ENCODE results near the gene NUP85.
"Not testable (repeated sequence)": the region's sequence is repeated elsewhere in the genome, so short reads cannot be mapped to it uniquely, and the experiment has no call there.

The NUP85 gene

DNA sequence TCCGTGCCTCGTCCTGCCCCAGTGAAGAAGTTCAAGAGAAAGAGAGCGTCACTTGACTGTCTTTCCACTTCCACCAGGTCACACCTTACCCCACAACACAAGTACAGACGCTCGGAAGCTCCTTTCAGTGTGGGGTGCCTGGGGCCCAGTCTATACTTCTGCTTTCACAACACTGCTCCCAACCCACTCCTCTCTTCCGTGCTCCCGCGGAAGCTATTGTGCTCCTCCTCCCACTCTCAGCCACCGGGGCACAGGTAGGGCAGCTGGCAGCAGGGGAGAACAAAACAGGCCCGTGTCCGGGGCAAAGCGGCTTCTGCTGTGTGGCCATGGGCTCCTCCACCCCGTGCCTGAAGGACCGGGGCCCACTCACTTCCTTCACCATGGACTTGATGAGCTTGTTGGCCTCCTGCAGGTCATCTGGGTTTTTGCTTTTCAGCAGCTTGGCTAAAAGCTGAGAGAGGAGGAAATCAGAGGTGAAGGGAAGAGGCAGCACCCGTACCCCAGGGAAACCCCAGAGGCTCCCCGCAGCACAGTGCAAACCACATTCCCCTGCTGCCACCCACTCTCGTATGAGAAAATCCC lies 37.1 kb downstream of the NUP85 start:
- peak in 1 of 2 experiments; percentile 32 for DNase-seq

DNA sequence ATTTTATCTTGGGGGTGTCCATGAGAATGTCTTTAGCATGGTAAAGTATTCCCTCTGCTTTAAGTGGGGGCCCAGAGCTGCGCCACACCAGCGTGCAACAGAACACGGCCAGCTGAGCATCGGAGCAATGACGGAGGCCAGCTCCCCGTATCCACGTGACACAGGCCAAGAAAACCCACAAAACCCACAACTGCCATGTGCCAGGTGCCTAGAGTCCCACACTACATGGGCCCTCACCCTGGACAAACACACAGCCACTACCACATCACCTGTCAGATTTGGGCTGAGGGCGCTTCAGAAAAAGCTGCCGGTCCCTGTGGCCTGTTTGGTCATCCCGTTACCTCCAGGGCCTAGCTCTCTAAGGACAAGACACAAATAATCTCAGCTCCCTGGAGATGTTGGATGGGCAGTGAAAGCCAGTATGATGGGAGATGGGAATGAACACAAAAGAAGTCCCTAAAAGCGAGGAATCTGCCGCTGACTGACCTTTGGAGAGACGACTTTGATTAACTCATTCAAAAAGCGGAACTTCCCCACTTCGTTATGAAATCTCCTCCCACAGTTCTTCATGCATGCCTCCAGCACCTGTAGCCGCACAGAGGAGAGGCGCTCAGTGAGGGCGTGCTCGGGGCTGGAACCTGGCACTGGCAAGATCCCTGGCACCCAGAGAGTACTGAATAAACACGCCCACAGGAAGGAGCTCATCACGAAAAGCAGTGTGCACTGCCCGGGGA lies 38.8 kb downstream of the NUP85 start:
- peak in 1 of 2 experiments; percentile 10 for DNase-seq

GRCh38 chr17:75245011-75245410 lies 39.5 kb downstream of the NUP85 start:
- no peak for DNase-seq

- no peak for DNase-seq
Measured at GRCh38 chr17:75246404-75246803, 40.9 kb downstream of the NUP85 start.

DNA sequence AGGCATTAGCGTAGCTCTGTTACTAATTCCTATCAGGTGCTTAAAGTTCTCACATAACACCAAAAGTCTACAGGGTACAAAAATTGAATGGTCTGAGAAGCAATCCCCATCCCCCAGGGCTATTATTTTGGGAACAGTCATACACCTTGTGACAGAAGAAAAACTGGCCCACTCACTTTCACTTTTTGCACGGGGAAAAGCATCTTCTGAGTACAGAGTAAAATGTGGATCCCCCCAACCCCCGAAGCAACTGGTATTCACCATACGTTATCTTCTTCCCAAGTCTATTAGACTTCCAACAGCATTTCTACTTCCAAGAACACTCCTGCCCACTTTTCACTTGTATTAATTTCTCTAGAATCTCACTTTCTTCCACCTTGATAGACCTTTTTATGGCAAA lies 44.1 kb downstream of the NUP85 start:
- peak in 1 of 2 experiments; percentile 20 for DNase-seq

DNA sequence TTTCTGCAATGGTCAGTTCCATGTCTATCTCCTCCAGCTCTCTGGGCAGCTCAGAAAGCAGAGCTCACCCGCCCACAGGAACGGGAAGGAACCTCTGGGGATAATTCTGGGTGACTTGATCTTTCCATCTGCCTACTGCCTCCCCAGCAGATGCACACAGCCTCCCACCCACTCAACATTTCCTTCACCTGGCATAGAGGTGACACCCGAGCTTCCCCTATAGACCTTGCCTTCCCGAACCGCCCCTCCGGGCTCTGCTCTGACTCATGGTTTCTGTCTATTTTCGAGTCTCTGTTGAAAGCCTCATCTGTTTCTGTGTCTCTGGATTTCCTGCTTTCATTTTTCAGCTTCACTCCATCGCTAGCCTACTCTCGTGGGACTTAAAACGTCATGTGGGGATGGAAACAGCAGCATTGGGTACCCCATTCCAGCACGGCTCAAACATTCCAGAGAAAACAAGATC lies 44.6 kb downstream of the NUP85 start:
- DNase-seq, result peak; percentile 69 to 94

- DNase-seq, result no peak
Measured at GRCh38 chr17:75252039-75252816, 46.7 kb downstream of the NUP85 start.

DNA sequence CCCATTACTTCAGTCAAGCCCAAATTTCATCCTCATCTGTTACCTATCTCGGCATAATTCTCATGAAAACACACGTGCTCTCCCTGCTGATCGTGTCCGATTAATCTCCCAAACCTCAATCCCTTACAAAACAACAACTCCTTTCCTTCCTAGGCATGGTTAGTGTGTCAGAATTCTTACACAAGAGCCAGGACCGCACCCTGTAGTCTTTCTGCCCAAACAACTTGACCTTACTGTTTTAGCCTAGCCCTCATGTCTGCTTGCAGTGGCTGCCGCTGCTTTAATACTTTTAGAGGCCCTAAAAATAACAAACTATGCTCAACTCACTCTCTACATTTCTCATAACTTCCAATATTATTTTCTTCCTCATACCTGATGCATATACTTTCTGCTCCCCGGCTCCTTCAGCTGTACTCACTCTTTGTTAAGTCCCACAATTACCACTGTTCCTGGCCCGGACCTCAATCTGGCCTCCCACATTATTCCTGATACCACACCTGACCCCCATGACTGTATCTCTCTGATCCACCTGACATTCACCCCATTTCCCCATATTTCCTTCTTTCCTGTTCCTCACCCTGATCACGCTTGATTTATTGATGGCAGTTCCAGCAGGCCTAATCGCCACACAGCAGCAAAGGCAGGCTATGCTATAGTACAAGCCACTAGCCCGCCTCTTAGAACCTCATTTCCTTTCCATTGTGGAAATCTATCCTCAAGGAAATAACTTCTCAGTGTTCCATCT lies 50.6 kb downstream of the NUP85 start:
- not testable (repeated sequence) for DNase-seq

DNA sequence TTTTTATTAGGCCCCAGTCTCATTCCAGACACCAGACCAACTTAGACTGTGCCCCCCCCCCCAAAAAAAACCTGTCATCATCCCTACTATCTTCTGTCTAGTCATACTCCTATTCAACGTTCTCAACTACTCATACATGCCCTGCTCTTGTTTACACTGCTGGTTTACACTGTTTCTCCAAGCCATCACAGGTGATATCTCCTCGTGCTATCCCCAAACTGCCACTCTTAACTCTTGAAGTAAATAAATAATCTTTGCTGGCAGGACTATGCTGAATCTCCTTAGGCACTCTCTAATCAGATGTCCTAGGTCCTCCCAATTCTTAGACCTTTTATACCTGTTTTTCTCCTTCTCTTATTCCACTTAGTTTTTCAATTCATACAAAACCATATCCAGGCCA lies 51.7 kb downstream of the NUP85 start:
- not testable (repeated sequence) for DNase-seq

DNA sequence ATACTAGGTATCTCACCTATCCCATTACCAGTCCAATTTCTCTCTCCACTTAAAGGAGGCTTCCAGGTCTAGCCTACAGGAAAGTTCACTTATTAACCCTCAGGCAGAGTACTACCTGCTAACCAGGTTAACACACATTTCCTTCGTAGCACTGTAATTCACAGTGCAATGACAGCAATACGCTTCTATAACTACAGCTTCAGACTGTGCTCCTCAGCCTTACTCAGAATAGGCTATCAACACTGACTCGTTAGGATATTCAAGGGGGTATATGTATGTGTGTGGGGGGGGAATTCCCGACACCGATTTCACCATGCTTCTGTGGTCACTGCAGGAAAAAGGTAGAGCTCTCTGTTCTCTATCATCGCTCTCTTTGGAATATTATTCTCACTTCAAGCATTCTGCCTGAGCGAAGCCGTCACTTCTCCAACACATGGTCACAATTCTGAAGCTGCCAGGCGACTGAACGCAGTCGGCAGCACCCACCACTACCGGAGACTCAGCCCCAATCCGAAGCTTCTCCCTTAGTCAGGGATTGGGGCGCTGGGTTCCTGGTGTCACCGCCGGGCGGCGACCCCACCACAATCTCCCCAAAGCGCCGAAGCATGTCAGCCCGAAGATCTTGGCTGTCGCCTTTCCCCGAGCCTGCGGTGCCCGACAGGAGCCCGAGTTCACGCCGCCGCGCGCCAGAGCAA lies 55.3 kb downstream of the NUP85 start:
- DNase-seq, result peak in 1 of 2 experiments; percentile 75

DNA sequence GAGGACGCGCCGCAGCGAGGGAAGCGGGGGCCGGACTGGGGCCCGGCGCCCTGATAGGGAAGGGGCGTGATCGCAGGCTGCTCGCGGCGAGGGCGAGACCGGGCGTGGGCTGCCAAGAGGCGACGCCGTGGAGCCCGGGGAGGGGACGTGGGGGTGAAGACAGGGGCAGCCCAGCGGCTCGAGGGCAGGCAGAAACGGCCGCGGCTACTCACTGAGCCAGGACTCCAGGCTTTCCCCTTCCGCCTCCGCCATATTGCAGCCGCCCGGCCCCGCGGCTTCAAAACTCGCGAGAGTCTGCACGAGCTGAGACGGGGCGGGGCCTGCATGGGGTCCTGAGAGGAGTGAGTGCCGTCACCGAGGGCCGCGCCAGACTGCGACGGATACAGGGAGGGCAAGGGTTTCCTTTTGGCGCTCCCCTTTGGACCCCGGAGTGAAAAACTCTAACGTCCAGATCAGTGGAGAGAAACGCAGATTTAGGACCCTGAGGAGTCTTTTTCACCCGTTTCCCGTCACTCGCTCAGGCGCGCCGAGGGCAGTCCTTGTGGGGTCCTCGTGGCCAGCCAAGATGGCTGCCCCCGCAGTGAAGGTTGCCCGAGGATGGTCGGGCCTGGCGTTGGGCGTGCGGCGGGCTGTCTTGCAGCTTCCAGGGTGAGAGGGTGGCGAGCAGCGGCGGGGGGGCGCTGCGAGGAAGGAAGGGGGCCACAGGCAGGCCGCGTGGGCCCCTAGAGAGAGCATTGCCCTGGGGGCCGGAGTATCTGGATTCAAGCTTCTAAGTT lies 56.0 kb downstream of the NUP85 start, which contains the start of the genes GGA3 and MRPS7:
TSS of gene GGA3 (minus strand) at position 271 of the 776 bp plus-strand sequence. CDS start at position 252, 19 bp downstream.
TSS of gene MRPS7 (plus strand) at position 544 of the 776 bp plus-strand sequence. CDS start at position 566, 22 bp downstream.
- DNase-seq, result peak; percentile 93 to 94

DNA sequence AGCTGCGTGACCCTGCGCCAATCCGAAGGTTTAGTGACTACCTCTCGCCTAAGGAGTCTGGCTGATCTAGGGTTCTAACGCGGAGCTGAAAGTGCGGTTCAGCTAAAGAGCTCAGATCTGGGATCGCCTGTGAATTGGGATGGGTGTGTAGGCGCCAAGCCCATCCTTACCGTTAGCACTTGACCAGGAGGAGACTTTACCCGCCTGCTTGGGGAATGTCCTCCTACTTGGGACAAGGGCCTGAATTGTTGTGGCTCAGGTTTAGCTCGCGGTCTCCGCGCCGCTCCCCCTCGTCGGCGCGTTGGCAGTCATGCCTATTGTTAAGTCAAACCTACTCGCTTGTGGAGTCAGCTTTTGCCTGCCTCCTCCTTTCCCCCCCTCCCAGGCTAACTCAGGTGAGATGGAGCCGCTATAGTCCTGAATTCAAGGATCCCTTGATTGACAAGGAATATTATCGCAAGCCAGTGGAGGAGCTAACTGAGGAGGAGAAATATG lies 56.7 kb downstream of the NUP85 start:
- no peak for DNase-seq

DNA sequence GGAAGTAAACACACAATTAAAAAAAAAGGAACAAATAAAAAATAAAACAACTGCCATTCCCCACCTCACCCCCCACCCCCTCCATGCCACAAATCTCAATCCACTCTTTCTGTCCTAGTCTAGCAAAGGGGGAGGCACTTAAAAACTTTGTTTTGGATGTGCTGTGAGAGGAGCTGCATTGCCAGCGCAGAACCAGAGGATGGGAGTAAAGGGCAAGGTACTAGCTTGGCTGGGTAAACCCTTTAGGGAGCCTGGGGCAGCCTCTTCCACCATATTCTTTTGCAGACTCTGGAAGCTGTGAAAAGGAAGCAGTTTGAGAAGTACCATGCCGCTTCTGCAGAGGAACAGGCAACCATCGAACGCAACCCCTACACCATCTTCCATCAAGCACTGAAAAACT lies 57.6 kb downstream of the NUP85 start:
- DNase-seq, result no peak

GRCh38 chr17:75265614-75266315 lies 60.3 kb downstream of the NUP85 start:
- no peak for DNase-seq

- DNase-seq, result no peak
Measured at GRCh38 chr17:75266316-75267152, 61.1 kb downstream of the NUP85 start.

- no peak for DNase-seq
Measured at GRCh38 chr17:75267153-75267410, 61.6 kb downstream of the NUP85 start.

- no peak for DNase-seq
Measured at GRCh38 chr17:75267411-75268232, 62.1 kb downstream of the NUP85 start.

- no peak for DNase-seq
Measured at GRCh38 chr17:75269844-75270217, 64.4 kb downstream of the NUP85 start.

Data from stimulated activated CD4-positive, alpha-beta T cell treated with anti-CD3 and anti-CD28 coated beads, Interleukin-4, amount 100 ng/mL, for 4 hours (primary cell).